ENCODE results near the gene PSMC1.

Gene PSMC1

DNA sequence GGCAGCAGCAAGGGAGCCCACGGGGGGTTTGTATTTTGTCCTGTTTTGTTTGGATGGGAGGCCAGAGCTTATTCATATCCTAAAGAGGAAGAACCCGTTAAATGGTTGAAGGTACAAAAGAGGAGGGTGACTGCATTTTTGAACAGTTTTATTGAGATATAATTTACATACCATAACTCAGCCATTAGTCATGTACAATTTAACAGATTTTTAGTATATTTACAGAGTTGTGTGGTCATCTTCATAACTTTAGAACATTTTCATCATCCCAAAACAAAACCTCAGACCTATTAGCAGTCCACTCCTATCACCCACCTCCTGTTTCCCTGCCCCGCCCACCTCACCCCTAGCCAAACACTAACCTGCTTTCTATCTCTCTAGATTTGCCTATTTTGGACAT lies 62.8 kb downstream of the PSMC1 start:
- TF ChIP-seq, protein P1, sequence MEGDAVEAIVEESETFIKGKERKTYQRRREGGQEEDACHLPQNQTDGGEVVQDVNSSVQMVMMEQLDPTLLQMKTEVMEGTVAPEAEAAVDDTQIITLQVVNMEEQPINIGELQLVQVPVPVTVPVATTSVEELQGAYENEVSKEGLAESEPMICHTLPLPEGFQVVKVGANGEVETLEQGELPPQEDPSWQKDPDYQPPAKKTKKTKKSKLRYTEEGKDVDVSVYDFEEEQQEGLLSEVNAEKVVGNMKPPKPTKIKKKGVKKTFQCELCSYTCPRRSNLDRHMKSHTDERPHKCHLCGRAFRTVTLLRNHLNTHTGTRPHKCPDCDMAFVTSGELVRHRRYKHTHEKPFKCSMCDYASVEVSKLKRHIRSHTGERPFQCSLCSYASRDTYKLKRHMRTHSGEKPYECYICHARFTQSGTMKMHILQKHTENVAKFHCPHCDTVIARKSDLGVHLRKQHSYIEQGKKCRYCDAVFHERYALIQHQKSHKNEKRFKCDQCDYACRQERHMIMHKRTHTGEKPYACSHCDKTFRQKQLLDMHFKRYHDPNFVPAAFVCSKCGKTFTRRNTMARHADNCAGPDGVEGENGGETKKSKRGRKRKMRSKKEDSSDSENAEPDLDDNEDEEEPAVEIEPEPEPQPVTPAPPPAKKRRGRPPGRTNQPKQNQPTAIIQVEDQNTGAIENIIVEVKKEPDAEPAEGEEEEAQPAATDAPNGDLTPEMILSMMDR (IDR thresholded peaks at IDR 0.05; ENCODE audit: low read depth, low read length), result no peak

DNA sequence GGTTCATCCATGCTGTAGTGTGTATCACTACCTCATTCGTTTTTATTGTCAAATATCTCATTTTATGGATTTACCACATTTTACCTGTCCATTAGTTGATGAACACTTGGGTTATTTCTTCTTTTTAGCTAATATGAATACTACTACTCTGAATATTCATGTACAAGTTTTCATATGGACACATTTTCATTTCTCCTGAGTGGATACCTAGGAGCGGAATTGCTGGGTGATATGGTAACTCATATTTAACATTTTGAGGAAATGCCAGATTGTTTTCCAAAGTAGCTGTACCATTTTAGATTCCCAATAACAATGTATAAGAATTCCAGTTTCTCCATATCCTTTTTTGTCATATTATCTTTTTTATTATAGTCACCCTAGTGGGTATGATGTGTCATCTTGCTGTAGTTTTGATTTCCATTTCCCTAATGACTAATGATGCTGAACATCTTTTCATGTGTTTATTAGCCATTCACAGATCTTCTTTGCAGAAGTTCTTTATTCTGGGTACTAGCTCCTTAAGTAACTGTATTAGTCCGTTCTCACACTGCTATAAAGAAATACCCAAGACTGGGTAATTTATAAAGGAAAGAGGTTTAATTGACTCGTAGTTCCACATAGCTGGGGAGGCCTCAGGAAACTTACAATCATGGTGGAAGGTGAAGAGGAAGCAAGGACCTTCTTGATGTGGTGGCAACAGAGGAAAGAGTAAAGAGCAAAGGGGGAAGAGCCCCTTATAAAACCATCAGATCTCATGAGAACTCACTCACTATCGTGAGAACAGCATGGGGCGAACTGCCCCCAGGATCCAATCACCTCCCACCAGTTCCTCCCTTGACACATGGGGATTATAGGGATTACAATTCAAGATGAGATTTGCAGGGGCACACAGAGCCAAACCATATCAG lies 63.5 kb downstream of the PSMC1 start:
- no peak overlapping the region for H3K4me3 ChIP-seq (ENCODE audit: low read depth, low read length)
- TF ChIP-seq, protein P1 (IDR thresholded peaks at IDR 0.05; ENCODE audit: low read depth, low read length), result no peak

More for the DNA sequence above, 62.8 kb downstream of the PSMC1 start:
- H3K4me3 ChIP-seq (ENCODE audit: low read depth, low read length), result no peak overlapping the region

DNA sequence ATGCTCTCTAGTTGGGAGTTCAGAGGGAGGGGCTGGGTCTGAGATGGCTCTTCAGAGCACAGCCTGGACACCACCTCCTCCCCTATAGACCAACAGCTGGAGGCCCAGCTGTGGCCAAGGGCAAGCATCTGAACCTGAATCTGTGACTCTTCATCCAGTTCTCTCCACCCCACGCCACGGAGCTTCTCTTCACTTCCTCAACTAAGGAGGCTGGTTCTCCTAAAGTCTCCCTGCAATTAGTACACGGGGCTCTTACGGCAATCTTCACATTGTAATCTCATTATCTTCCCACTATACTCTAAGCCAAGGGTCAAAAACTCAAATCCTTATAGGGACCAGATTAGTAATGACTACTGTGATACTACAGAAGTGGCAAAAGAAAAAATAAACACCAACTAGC lies 65.5 kb downstream of the PSMC1 start:
- TF ChIP-seq, protein P1 (IDR thresholded peaks at IDR 0.05; ENCODE audit: low read depth, low read length), result no peak
- H3K4me3 ChIP-seq (ENCODE audit: low read depth, low read length), result no peak overlapping the region

Measured in WI38 (cell line).